Measurements from ENCODE around the gene FKBP4.

The FKBP4 gene

GRCh38 chr12:2819810-2820209 lies 25.0 kb downstream of the FKBP4 start:
- Histone ChIP-seq H2AFZ (ENCODE audit: low read length) (no peak overlapping the region), H4K20me1 (ENCODE audit: insufficient read depth, low read length) (no peaks in the 10 kb centered on the region), H3K9me2 (replicated peaks; ENCODE audit: insufficient read depth, low read length) (no peaks in the 10 kb centered on the region), H3K36me3 (replicated peaks; ENCODE audit: insufficient read depth, low read length) (peaks cover 3% of the 10 kb centered on the region; the same call in 1 of the 2 replicates), H3K4me3 (ENCODE audit: low read length) (no peak overlapping the region), H3K4me2 (ENCODE audit: low read depth, low read length) (no peak overlapping the region), H3K9me3 (replicated peaks; ENCODE audit: insufficient read depth, low read length) (no peaks in the 10 kb centered on the region), H3K4me1 (ENCODE audit: low read length) (no peaks in the 10 kb centered on the region), H3K27me3 (replicated peaks; ENCODE audit: insufficient read depth, low read length) (no peaks in the 10 kb centered on the region), H3K9ac (ENCODE audit: low read length) (no peak overlapping the region), H3K79me2 (ENCODE audit: low read length) (peaks cover 13% of the 10 kb centered on the region), H3F3A (ENCODE audit: insufficient read depth, low read length) (no peaks in the 10 kb centered on the region), H3K27ac (ENCODE audit: low read length) (no peak overlapping the region)
- TF ChIP-seq EZH2phosphoT487 (IDR thresholded peaks at IDR 0.05; ENCODE audit: low read length) (no peak), EZH2 (optimal IDR thresholded peaks at IDR 0.05; ENCODE audit: low read depth, low read length) (no peak), CTCF (IDR thresholded peaks at IDR 0.05; ENCODE audit: low read length) (no peak)
- DNase-seq, result no peak

GRCh38 chr12:2820432-2820831 lies 25.7 kb downstream of the FKBP4 start:
- H4K20me1 ChIP-seq (ENCODE audit: insufficient read depth, low read length), result no peaks in the 10 kb centered on the region
- H3K9ac ChIP-seq (ENCODE audit: low read length), result no peak overlapping the region
- peaks cover 5% of the 10 kb centered on the region; the same call in 1 of the 2 replicates for H3K36me3 ChIP-seq (replicated peaks; ENCODE audit: insufficient read depth, low read length)
- DNase-seq, result no peak
- no peaks in the 10 kb centered on the region for H3K9me2 ChIP-seq (replicated peaks; ENCODE audit: insufficient read depth, low read length)
- no peaks in the 10 kb centered on the region for H3K4me1 ChIP-seq (ENCODE audit: low read length)
- H3K9me3 ChIP-seq (replicated peaks; ENCODE audit: insufficient read depth, low read length), result no peaks in the 10 kb centered on the region
- peaks cover 7% of the 10 kb centered on the region for H3K79me2 ChIP-seq (ENCODE audit: low read length)
- no peak overlapping the region for H3K4me2 ChIP-seq (ENCODE audit: low read depth, low read length)
- H2AFZ ChIP-seq (ENCODE audit: low read length), result no peak overlapping the region
- TF ChIP-seq EZH2 (optimal IDR thresholded peaks at IDR 0.05; ENCODE audit: low read depth, low read length), result no peak
- TF ChIP-seq CTCF (IDR thresholded peaks at IDR 0.05; ENCODE audit: low read length), result no peak
- TF ChIP-seq EZH2phosphoT487 (IDR thresholded peaks at IDR 0.05; ENCODE audit: low read length), result no peak
- H3K4me3 ChIP-seq (ENCODE audit: low read length), result no peak overlapping the region
- H3K27me3 ChIP-seq (replicated peaks; ENCODE audit: insufficient read depth, low read length), result no peaks in the 10 kb centered on the region
- no peak overlapping the region for H3K27ac ChIP-seq (ENCODE audit: low read length)
- H3F3A ChIP-seq (ENCODE audit: insufficient read depth, low read length), result no peaks in the 10 kb centered on the region

- H3K9me3 ChIP-seq (replicated peaks; ENCODE audit: insufficient read depth, low read length), result no peaks in the 10 kb centered on the region
- H3K9ac ChIP-seq (ENCODE audit: low read length), result no peak overlapping the region
- H3K4me2 ChIP-seq (ENCODE audit: low read depth, low read length), result no peak overlapping the region
- H3K79me2 ChIP-seq (ENCODE audit: low read length), result no peaks in the 10 kb centered on the region
- no peaks in the 10 kb centered on the region for H3F3A ChIP-seq (ENCODE audit: insufficient read depth, low read length)
- no peak overlapping the region for H2AFZ ChIP-seq (ENCODE audit: low read length)
- H3K4me1 ChIP-seq (ENCODE audit: low read length), result no peaks in the 10 kb centered on the region
- peaks cover 3% of the 10 kb centered on the region; the same call in 1 of the 2 replicates for H3K36me3 ChIP-seq (replicated peaks; ENCODE audit: insufficient read depth, low read length)
- H3K4me3 ChIP-seq (ENCODE audit: low read length), result no peak overlapping the region
- H4K20me1 ChIP-seq (ENCODE audit: insufficient read depth, low read length), result no peaks in the 10 kb centered on the region
- H3K27ac ChIP-seq (ENCODE audit: low read length), result no peak overlapping the region
- H3K27me3 ChIP-seq (replicated peaks; ENCODE audit: insufficient read depth, low read length), result no peaks in the 10 kb centered on the region
- TF ChIP-seq EZH2 (optimal IDR thresholded peaks at IDR 0.05; ENCODE audit: low read depth, low read length) (no peak), EZH2phosphoT487 (IDR thresholded peaks at IDR 0.05; ENCODE audit: low read length) (no peak), CTCF (IDR thresholded peaks at IDR 0.05; ENCODE audit: low read length) (no peak)
- no peak for DNase-seq
- H3K9me2 ChIP-seq (replicated peaks; ENCODE audit: insufficient read depth, low read length), result no peaks in the 10 kb centered on the region
Observed at GRCh38 chr12:2823483-2823882, 28.7 kb downstream of the FKBP4 start.
